Astrocyte (in vitro differentiated cells and primary cell): ENCODE results near the gene STRBP.

Source experiments
- CTCF ChIP-seq: IDR thresholded peaks from 2 replicates; pipeline ENCODE4 v1.5.1; 2011; ENCODE audit warnings: low read depth, mild to moderate bottlenecking, inconsistent platforms, low read length, moderate library complexity; ENCODE audit not compliant: insufficient read depth
- EZH2 ChIP-seq: IDR thresholded peaks from 2 replicates; pipeline ENCODE4 v1.6.1; 2012; ENCODE audit warnings: mild to moderate bottlenecking, low read length, inconsistent platforms; ENCODE audit not compliant: insufficient read depth

- TF ChIP-seq CTCF (no peak), EZH2 (no peak)
Observed at GRCh38 chr9:123314617-123315016, 46.2 kb upstream of the STRBP start.
